ENCODE data around the gene CCDC122. TPM values are rescaled to one million over a fixed set of nuclear protein-coding genes. Genes with fewer than 3 reads are reported as not detected.
A peak's percentile ranks its signal among the peaks of the same experiment; 100 is the strongest.

CCDC122 gene
- total RNA-seq, 1 donor, result 11.2 TPM

DNA sequence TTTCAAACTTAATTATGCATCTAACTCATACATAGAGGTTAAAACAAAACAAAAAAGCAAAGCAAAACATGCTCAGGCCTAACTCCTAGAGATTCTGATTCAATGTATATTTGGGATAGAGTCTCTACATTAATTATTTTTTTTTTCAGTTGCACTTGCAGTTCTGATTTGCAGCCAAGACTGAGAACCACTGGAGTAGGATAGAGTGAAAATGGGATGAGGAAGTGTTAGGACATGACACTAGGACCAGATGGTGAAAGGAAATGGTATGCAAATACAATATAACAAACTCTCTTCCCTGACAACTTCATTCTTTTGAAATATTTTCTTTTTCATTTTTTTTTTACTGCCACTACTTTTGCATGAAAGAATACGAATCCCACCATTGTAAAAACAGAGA, 1.8 kb downstream of the CCDC122 start:
- DNase-seq (ENCODE audit: low read depth), result no peak
- TF ChIP-seq, protein P1, sequence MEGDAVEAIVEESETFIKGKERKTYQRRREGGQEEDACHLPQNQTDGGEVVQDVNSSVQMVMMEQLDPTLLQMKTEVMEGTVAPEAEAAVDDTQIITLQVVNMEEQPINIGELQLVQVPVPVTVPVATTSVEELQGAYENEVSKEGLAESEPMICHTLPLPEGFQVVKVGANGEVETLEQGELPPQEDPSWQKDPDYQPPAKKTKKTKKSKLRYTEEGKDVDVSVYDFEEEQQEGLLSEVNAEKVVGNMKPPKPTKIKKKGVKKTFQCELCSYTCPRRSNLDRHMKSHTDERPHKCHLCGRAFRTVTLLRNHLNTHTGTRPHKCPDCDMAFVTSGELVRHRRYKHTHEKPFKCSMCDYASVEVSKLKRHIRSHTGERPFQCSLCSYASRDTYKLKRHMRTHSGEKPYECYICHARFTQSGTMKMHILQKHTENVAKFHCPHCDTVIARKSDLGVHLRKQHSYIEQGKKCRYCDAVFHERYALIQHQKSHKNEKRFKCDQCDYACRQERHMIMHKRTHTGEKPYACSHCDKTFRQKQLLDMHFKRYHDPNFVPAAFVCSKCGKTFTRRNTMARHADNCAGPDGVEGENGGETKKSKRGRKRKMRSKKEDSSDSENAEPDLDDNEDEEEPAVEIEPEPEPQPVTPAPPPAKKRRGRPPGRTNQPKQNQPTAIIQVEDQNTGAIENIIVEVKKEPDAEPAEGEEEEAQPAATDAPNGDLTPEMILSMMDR (IDR thresholded peaks at IDR 0.05; ENCODE audit: insufficient read depth, low read length), result no peak

DNA sequence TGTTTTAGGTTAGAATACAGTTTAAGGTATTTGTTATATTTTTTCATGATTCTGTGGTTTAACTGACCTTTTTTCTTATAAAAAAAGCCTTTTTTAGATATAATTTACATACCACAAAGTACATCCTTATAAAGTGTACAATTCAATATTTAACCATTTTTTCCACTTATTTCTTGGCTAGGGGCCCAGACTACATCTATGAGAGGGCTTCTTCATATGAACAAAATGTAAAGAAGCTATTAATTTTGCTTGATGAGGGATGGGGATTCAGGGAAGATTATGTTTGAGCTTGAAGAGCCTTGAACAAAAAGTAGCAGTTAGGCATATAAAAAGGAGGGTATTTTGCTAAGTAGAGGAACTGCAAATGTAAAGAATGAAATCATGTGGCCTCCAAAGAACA, 2.2 kb downstream of the CCDC122 start:
- H3K4me3 ChIP-seq (ENCODE audit: low read depth, low read length), result no peak overlapping the region
- TF ChIP-seq, protein P1 (IDR thresholded peaks at IDR 0.05; ENCODE audit: insufficient read depth, low read length), result no peak
- no peak for DNase-seq (ENCODE audit: low read depth)

More for the DNA sequence above, 1.8 kb downstream of the CCDC122 start:
- H3K4me3 ChIP-seq (ENCODE audit: low read depth, low read length), result no peak overlapping the region

DNA sequence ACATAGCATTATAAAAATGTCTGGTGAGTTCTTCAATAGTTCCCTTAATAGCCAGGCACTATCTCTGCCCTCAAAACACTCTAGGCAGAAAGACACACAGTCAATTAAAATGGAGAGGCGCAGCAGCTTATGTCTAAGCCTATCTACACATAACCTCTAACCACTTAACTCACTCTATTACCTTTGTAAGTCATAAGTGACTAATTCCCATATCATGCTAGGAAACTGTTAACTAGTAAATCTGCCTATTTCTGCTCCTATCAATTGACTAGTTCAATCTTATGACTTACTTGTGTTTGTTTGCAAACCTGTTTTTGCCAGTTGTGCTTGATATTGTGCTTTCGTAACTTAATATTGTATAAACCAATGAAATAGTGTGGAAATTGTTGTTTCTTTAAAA, 3.2 kb downstream of the CCDC122 start:
- no peak overlapping the region for H3K4me3 ChIP-seq (ENCODE audit: low read depth, low read length)
- no peak for DNase-seq (ENCODE audit: low read depth)
- TF ChIP-seq, protein P1 (IDR thresholded peaks at IDR 0.05; ENCODE audit: insufficient read depth, low read length), result no peak

DNA sequence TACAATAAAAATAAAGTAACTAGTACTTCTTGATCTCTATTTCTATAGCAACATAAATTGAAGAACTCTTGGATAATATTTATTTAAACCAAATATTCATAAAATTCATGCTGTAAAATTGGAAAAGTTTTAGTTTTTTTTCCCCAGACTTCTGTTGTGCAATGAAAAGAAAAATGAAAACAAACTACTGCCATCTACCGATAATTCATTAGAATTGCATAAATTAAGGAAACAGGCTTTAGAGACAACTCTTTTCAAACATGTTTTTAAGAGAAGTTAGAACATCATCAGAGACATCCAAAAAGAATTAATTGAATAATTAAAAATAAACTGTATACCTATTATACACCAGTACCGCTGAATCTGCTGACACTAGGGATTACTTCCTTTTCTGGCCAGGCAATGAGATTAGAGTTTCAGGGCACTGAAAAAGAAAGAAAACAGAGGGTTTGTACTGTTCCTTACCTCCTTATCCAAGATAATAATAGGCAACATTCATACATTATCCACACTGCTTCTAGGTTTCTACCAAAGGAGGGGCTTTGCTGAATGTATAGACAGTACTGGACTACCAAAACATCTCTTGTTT, 4.9 kb downstream of the CCDC122 start:
- DNase-seq (ENCODE audit: low read depth), result peak; percentile 68
- H3K4me3 ChIP-seq (ENCODE audit: low read depth, low read length), result no peak overlapping the region
- TF ChIP-seq, protein P1 (IDR thresholded peaks at IDR 0.05; ENCODE audit: insufficient read depth, low read length), result peak; percentile 53

DNA sequence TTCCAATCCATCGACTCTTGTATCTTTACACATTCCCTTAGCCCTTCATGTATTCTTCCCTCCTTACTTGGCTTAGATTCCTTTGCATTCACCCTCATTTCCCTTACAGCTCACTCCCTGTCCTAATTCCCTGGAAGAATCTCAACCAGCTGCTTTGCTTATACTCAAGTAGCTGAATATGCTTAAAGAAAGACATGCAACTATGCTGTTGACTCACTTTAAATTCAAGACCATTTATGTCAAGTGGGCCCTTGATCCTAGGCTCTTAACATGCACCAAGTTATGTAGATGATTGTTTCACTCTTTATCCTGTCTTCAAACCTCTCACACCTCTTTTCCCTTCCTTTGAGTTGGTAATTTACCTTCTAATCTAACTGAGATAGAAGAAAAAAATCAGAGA, 7.4 kb downstream of the CCDC122 start:
- TF ChIP-seq, protein P1 (IDR thresholded peaks at IDR 0.05; ENCODE audit: insufficient read depth, low read length), result no peak
- H3K4me3 ChIP-seq (ENCODE audit: low read depth, low read length), result no peak overlapping the region
- peak; percentile 54 for DNase-seq (ENCODE audit: low read depth)

DNA sequence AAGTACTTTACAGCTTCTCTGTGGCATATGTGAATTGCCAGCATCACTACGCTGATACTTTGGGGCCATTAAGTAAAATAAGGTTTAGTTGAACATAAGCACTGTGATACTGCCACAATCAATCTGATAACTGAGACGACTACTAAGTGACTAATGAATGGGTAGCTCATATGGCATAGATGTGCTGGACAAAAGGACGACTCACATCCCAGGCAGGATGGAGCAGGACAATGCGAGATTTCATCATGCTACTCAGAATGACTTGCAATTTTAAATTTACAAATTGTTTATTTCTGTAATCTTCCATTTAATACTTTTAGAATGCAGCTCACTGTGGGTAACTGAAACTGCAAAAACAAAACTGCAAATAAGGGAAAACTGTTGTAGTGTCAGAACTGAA, 13.6 kb downstream of the CCDC122 start:
- TF ChIP-seq, protein P1 (IDR thresholded peaks at IDR 0.05; ENCODE audit: insufficient read depth, low read length), result no peak
- peak; percentile 82 for DNase-seq (ENCODE audit: low read depth)
- no peak overlapping the region for H3K4me3 ChIP-seq (ENCODE audit: low read depth, low read length)

DNA sequence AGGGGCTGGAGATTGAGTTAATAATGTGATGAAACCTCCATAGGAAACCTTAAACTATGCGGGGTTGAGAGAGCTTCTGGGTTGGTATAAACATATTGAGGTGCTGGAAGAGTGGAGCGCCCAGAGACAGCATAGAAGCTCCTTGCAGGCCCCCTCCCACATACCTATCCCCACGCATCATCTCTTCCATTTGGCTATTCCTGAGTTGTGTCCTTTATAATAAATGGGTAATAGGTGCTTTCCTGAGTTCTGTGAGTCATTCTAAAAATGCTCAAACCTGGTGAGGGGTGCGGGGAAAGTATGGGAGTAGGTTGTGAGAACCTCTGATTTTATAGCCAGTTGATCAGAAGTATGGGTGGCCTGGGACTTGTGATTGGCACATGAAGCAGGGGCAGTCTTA, 14.6 kb downstream of the CCDC122 start:
- H3K4me3 ChIP-seq (ENCODE audit: low read depth, low read length), result no peak overlapping the region
- TF ChIP-seq, protein P1 (IDR thresholded peaks at IDR 0.05; ENCODE audit: insufficient read depth, low read length), result no peak
- DNase-seq (ENCODE audit: low read depth), result no peak
